NT2/D1 (cell line): ENCODE data around the gene OR51B2.
A peak's percentile ranks its signal among the peaks of the same experiment; 100 is the strongest.

Experiments used
- DNase-seq: peaks from one replicate; pipeline ENCODE4 v3.0.0-alpha.2; 2011; ENCODE audit warnings: low read depth, low spot score
- H3K27me3 ChIP-seq: 2 replicates; pipeline ENCODE4 v1.6.0; 2011; ENCODE audit warnings: mild to moderate bottlenecking; ENCODE audit not compliant: insufficient read length, insufficient read depth
- H3K36me3 ChIP-seq: 2 replicates; pipeline ENCODE4 v1.6.1; 2011; ENCODE audit warnings: mild to moderate bottlenecking, low read length, mixed read lengths; ENCODE audit not compliant: insufficient read depth, insufficient read length
- H3K4me1 ChIP-seq: 2 replicates; pipeline ENCODE4 v1.5.1; 2011; ENCODE audit not compliant: insufficient read depth, insufficient read length
- H3K4me3 ChIP-seq: 2 replicates; pipeline ENCODE4 v1.5.1; 2011; ENCODE audit warnings: low read depth; ENCODE audit not compliant: insufficient read length
- H3K9ac ChIP-seq: 2 replicates; pipeline ENCODE4 v1.6.0; 2011; ENCODE audit warnings: low read depth; ENCODE audit not compliant: insufficient read length
- H3K9me3 ChIP-seq: 2 replicates; pipeline ENCODE4 v1.5.1; 2011; ENCODE audit warnings: mild to moderate bottlenecking, low read length; ENCODE audit not compliant: insufficient read depth
- SUZ12 ChIP-seq: IDR thresholded peaks from 2 replicates; pipeline ENCODE4 v1.6.1; 2011; ENCODE audit not compliant: insufficient read length, insufficient read depth; ENCODE audit errors: extremely low read depth
- YY1 ChIP-seq: IDR thresholded peaks from 2 replicates; pipeline ENCODE4 v1.6.1; 2011; ENCODE audit not compliant: insufficient read length, insufficient read depth
- ZNF274 ChIP-seq: IDR thresholded peaks from 2 replicates; pipeline ENCODE4 v1.6.1; 2011; ENCODE audit warnings: mild to moderate bottlenecking, low read depth, low read length

Gene OR51B2

DNA sequence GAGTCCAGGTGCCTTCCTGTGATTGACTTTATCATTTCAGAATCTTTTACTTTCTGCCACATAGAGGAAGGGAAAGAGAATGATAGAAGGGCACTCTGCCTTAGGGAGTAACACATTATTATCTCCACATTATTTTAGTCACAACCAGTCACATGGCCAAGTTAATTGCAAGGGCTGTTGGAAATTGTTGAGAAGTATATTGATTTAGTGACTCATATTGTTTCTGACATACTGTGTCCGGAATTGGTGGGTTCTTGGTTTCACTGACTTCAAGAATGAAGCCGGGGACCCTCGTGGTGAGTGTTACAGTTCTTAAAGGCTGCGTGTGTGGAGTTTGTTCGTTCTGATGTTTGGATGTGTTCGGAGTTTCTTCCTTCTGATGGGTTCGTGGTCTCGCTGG lies 31.1 kb downstream of the OR51B2 start:
- Histone ChIP-seq H3K9me3 (no peaks in the 10 kb centered on the region), H3K4me3 (no peak overlapping the region), H3K36me3 (no peaks in the 10 kb centered on the region), H3K9ac (no peak overlapping the region), H3K4me1 (no peaks in the 10 kb centered on the region), H3K27me3 (no peaks in the 10 kb centered on the region)
- TF ChIP-seq YY1 = no peak
- TF ChIP-seq SUZ12 = no peak
- no peak for TF ChIP-seq ZNF274
- no peak for DNase-seq

DNA sequence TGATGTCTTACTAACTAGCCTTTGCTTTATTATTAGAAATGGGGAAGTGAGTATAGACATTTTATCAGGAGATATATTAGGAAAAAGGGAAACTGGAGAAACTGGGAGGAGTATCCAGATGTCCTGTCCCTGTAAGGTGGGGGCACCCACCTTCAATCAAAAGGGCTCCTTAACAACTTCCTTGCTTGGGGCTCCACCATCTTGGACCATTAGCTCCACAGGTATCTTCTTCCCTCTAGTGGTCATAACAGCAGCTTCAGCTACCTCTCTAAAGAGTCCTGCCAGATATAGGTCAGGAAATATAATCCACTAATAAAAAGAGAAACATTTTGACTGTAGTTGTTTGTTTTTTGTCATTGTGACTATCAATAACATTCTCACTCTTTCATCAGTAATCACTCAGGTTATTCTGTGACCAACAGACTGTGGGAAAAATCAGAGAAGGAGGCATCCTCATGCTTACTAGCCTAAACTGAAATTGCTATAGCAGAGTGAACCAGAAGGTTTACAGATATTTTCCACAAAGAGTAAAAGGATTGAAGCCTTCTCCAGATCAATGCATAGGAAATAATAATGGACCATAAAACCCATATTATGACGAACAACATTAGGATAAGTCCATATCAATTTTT lies 32.8 kb downstream of the OR51B2 start:
- H3K4me1 ChIP-seq = no peaks in the 10 kb centered on the region
- TF ChIP-seq YY1 (no peak), SUZ12 (no peak), ZNF274 (no peak)
- DNase-seq = peak; percentile 23
- H3K27me3 ChIP-seq = no peaks in the 10 kb centered on the region
- no peak overlapping the region for H3K9ac ChIP-seq
- no peaks in the 10 kb centered on the region for H3K36me3 ChIP-seq
- H3K9me3 ChIP-seq = no peaks in the 10 kb centered on the region
- H3K4me3 ChIP-seq = no peak overlapping the region

DNA sequence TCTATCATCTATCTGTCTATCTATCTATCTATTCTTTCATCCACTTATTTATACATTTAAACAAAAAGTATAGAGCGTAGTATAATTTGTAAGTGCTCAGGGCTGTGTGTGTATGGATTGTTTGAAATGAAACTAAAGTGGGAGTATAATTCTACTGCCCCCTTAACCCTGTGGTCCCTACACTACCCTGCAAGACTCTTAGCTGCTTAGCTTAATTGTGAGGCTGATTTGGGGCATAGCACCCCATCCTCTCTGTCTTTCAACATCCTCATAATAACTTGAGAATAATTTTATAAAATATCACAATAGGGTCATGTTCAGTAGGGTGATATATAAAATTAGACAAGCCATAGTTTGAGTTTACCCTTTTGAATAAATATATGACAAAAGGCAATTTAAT lies 34.0 kb downstream of the OR51B2 start:
- TF ChIP-seq YY1 = no peak
- no peak for TF ChIP-seq SUZ12
- no peak for TF ChIP-seq ZNF274
- Histone ChIP-seq H3K27me3 (no peaks in the 10 kb centered on the region), H3K4me1 (no peaks in the 10 kb centered on the region), H3K4me3 (no peak overlapping the region), H3K36me3 (no peaks in the 10 kb centered on the region), H3K9ac (no peak overlapping the region), H3K9me3 (no peaks in the 10 kb centered on the region)
- DNase-seq = no peak

GRCh38 chr11:5289696-5290095 lies 34.4 kb downstream of the OR51B2 start:
- H3K9me3 ChIP-seq = no peaks in the 10 kb centered on the region
- no peaks in the 10 kb centered on the region for H3K36me3 ChIP-seq
- no peak for DNase-seq
- TF ChIP-seq SUZ12 (no peak), YY1 (no peak), ZNF274 (no peak)
- H3K9ac ChIP-seq = no peak overlapping the region
- H3K4me3 ChIP-seq = no peak overlapping the region
- no peaks in the 10 kb centered on the region for H3K27me3 ChIP-seq
- no peaks in the 10 kb centered on the region for H3K4me1 ChIP-seq

DNA sequence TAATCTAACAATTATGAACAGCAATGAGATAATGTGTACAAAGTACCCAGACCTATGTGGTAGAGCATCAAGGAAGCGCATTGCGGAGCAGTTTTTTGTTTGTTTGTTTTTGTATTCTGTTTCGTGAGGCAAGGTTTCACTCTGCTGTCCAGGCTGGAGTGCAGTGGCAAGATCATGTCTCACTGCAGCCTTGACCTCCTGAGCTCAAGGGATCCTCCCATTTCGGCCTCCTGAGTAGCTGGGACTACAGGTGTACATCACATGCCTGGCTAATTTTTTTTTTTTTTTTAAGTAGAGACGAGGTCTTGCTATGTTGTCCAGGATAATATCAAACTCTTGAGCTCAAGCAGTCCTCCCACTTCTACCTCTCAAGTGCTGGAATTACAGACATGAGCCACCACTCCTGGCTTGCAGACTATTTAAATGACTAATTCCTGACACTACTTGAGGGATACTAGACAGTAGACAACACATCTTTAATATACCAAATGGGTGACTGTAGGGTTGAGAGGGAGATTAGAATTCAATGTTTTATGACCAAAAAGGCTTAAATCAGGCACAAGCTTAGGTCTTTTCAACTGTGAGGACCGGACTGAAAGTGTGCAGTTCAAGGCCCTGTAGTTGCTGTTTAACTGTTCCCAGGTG lies 35.1 kb downstream of the OR51B2 start:
- DNase-seq = no peak
- Histone ChIP-seq H3K4me1 (no peaks in the 10 kb centered on the region), H3K9ac (no peak overlapping the region), H3K36me3 (no peaks in the 10 kb centered on the region), H3K9me3 (no peaks in the 10 kb centered on the region), H3K4me3 (no peak overlapping the region), H3K27me3 (no peaks in the 10 kb centered on the region)
- TF ChIP-seq SUZ12 (no peak), ZNF274 (no peak), YY1 (no peak)

- Histone ChIP-seq H3K27me3 (no peaks in the 10 kb centered on the region), H3K9me3 (no peaks in the 10 kb centered on the region), H3K9ac (no peak overlapping the region), H3K36me3 (no peaks in the 10 kb centered on the region), H3K4me3 (no peak overlapping the region), H3K4me1 (no peaks in the 10 kb centered on the region)
- DNase-seq = no peak
- TF ChIP-seq YY1 (no peak), ZNF274 (no peak), SUZ12 (no peak)
These were observed 35.8 kb downstream of the OR51B2 start for GRCh38 chr11:5288108-5288905.

DNA sequence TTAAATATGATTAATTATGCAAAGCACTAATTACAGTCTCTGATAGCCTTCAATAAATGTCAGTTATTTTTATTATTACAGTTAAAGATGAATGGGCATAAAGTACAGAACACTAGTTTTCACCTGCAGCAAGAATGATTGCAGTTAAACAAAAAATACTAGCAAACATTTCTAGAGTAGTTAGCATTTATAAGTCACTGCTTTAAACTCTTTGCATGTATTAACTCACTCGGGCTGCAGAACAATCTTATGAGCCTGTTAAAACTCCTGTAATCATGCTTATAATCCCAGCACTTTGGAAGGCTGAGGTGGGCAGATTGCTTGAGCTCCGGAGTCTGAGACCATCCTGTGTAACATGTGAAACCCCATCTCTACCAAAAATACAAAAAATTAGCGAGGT lies 37.2 kb downstream of the OR51B2 start:
- Histone ChIP-seq H3K36me3 (no peaks in the 10 kb centered on the region), H3K9ac (no peak overlapping the region), H3K4me1 (no peaks in the 10 kb centered on the region), H3K9me3 (no peaks in the 10 kb centered on the region), H3K4me3 (no peak overlapping the region), H3K27me3 (no peaks in the 10 kb centered on the region)
- no peak for TF ChIP-seq SUZ12
- TF ChIP-seq YY1 = no peak
- DNase-seq = no peak

DNA sequence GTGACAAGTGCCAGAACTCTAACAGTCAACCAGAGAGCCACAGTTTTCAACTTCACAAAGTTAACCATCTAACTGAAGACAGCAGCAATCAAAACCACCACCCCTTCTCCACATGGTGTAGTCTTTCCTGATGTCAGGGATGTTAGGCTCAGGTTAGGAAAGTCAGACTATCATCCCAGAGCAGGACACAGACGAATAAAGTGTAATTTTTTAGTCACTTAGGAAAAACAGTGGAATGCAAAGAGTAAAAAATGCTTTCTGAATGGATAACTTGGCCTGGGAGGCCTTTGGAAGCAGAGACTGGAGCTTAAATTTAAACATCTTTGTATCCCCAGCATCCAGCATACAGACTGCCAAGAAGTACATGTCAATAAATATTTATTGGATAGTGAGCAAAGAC lies 37.7 kb downstream of the OR51B2 start:
- Histone ChIP-seq H3K9me3 (no peaks in the 10 kb centered on the region), H3K36me3 (no peaks in the 10 kb centered on the region), H3K4me1 (no peaks in the 10 kb centered on the region), H3K9ac (no peak overlapping the region), H3K4me3 (no peak overlapping the region), H3K27me3 (no peaks in the 10 kb centered on the region)
- no peak for DNase-seq
- no peak for TF ChIP-seq YY1
- TF ChIP-seq ZNF274 = no peak
- TF ChIP-seq SUZ12 = no peak
